Measurements from ENCODE around the gene S100G. TPM values are rescaled to one million over a fixed set of nuclear protein-coding genes. Genes with fewer than 3 reads are reported as not detected.

The S100G gene
- total RNA-seq, 3 donors from 2014 or later (not counting 1 experiment from before 2014, with no cell fraction given), result not detected

- H3K27me3 Mint-ChIP-seq (ENCODE audit: low read depth in 2 of 2), result no peaks in the 10 kb centered on the region
- no peak for DNase-seq
- WGBS (ENCODE audit: insufficient coverage), result 97% methylated on average over 11 of the region's 17 CpGs
- Histone ChIP-seq H3K9me3 (ENCODE audit: control insufficient read depth, insufficient read depth, low read length) (no peaks in the 10 kb centered on the region), H3K27ac (ENCODE audit: low read length) (no peak overlapping the region), H3K27me3 (ENCODE audit: control insufficient read depth, insufficient read depth, low read length) (no peaks in the 10 kb centered on the region), H3K4me3 (ENCODE audit: low read length) (no peak overlapping the region), H3K4me1 (ENCODE audit: control insufficient read depth, insufficient read depth, low read length) (no peaks in the 10 kb centered on the region), H3K36me3 (ENCODE audit: control insufficient read depth, insufficient read depth, low read length) (no peaks in the 10 kb centered on the region)
- ATAC-seq, result no peak
- no peak overlapping the region for H3K27ac Mint-ChIP-seq
- no peak overlapping the region for H3K4me3 Mint-ChIP-seq
- H3K36me3 Mint-ChIP-seq, result no peaks in the 10 kb centered on the region
- intact Hi-C loops (cut with micrococcal nuclease), result no loop called here
- no peak for TF ChIP-seq CTCF (IDR thresholded peaks at IDR 0.05)
- no peaks in the 10 kb centered on the region for H3K4me1 Mint-ChIP-seq
- H3K9me3 Mint-ChIP-seq, result no peaks in the 10 kb centered on the region
These were observed 20.9 kb upstream of the S100G start for GRCh38 chrX:16628946-16629595.

- DNase-seq (no peak), ATAC-seq (no peak)
- Mint-ChIP-seq H3K9me3 (no peaks in the 10 kb centered on the region), H3K27ac (no peak overlapping the region), H3K4me1 (no peaks in the 10 kb centered on the region), H3K27me3 (ENCODE audit: low read depth in 2 of 2) (no peaks in the 10 kb centered on the region), H3K36me3 (no peaks in the 10 kb centered on the region), H3K4me3 (no peak overlapping the region)
- H3K27ac ChIP-seq (ENCODE audit: low read length), result no peak overlapping the region
- no peaks in the 10 kb centered on the region for H3K36me3 ChIP-seq (ENCODE audit: control insufficient read depth, insufficient read depth, low read length)
- intact Hi-C loops (cut with micrococcal nuclease), result no loop called here
- no peak for TF ChIP-seq CTCF (IDR thresholded peaks at IDR 0.05)
- no peaks in the 10 kb centered on the region for H3K27me3 ChIP-seq (ENCODE audit: control insufficient read depth, insufficient read depth, low read length)
- no peak overlapping the region for H3K4me3 ChIP-seq (ENCODE audit: low read length)
- H3K9me3 ChIP-seq (ENCODE audit: control insufficient read depth, insufficient read depth, low read length), result no peaks in the 10 kb centered on the region
- H3K4me1 ChIP-seq (ENCODE audit: control insufficient read depth, insufficient read depth, low read length), result no peaks in the 10 kb centered on the region
- 96% methylated on average over 3 of the region's 4 CpGs for WGBS (ENCODE audit: insufficient coverage)
These were observed 20.0 kb upstream of the S100G start for GRCh38 chrX:16629909-16630308.

GRCh38 chrX:16633754-16634153 is 16.2 kb upstream of the S100G start:
- H3K27ac ChIP-seq (ENCODE audit: low read length), result no peak overlapping the region
- H3K9me3 ChIP-seq (ENCODE audit: control insufficient read depth, insufficient read depth, low read length), result no peaks in the 10 kb centered on the region
- DNase-seq, result no peak
- H3K4me3 ChIP-seq (ENCODE audit: low read length), result no peak overlapping the region
- Mint-ChIP-seq H3K27me3 (ENCODE audit: low read depth in 2 of 2) (no peaks in the 10 kb centered on the region), H3K36me3 (no peaks in the 10 kb centered on the region), H3K4me1 (no peaks in the 10 kb centered on the region), H3K9me3 (no peaks in the 10 kb centered on the region), H3K27ac (no peak overlapping the region), H3K4me3 (no peak overlapping the region)
- intact Hi-C loops (cut with micrococcal nuclease), result no loop called here
- no CpG with 5 or more reads among the region's 4 CpGs for WGBS (ENCODE audit: insufficient coverage)
- no peak for ATAC-seq
- no peaks in the 10 kb centered on the region for H3K4me1 ChIP-seq (ENCODE audit: control insufficient read depth, insufficient read depth, low read length)
- TF ChIP-seq CTCF (IDR thresholded peaks at IDR 0.05), result no peak
- H3K36me3 ChIP-seq (ENCODE audit: control insufficient read depth, insufficient read depth, low read length), result no peaks in the 10 kb centered on the region
- H3K27me3 ChIP-seq (ENCODE audit: control insufficient read depth, insufficient read depth, low read length), result no peaks in the 10 kb centered on the region

GRCh38 chrX:16635040-16635439 is 14.9 kb upstream of the S100G start:
- no peak for TF ChIP-seq CTCF (IDR thresholded peaks at IDR 0.05)
- no peaks in the 10 kb centered on the region for H3K36me3 ChIP-seq (ENCODE audit: control insufficient read depth, insufficient read depth, low read length)
- no peaks in the 10 kb centered on the region for H3K9me3 Mint-ChIP-seq

More at GRCh38 chrX:16635040-16635439, 14.9 kb upstream of the S100G start:
- H3K9me3 ChIP-seq (ENCODE audit: control insufficient read depth, insufficient read depth, low read length), result no peaks in the 10 kb centered on the region
- no peaks in the 10 kb centered on the region for H3K4me1 ChIP-seq (ENCODE audit: control insufficient read depth, insufficient read depth, low read length)
- DNase-seq, result no peak
- no peak for ATAC-seq
- no CpG with 5 or more reads among the region's 5 CpGs for WGBS (ENCODE audit: insufficient coverage)
- H3K27ac ChIP-seq (ENCODE audit: low read length), result no peak overlapping the region
- H3K4me3 ChIP-seq (ENCODE audit: low read length), result no peak overlapping the region
- H3K27me3 ChIP-seq (ENCODE audit: control insufficient read depth, insufficient read depth, low read length), result no peaks in the 10 kb centered on the region
- Mint-ChIP-seq H3K36me3 (no peaks in the 10 kb centered on the region), H3K27ac (no peak overlapping the region), H3K27me3 (ENCODE audit: low read depth in 2 of 2) (no peaks in the 10 kb centered on the region), H3K4me1 (no peaks in the 10 kb centered on the region), H3K4me3 (no peak overlapping the region)
- intact Hi-C loops (cut with micrococcal nuclease), result no loop called here
